ENCODE measurements around the gene FBXO48. TPM values are rescaled to one million over a fixed set of nuclear protein-coding genes. Genes with fewer than 3 reads are reported as not detected.
A peak's percentile ranks its signal among the peaks of the same experiment; 100 is the strongest.

Gene FBXO48
- total RNA-seq, 1 donor from 2014 or later = 0.81 TPM

GRCh38 chr2:68420254-68420910 is 46.7 kb downstream of the FBXO48 start:
- H3K27ac Mint-ChIP-seq (ENCODE audit: unreplicated experiment) = peak overlapping the region; percentile 67
- H3K4me1 Mint-ChIP-seq (ENCODE audit: low read depth, unreplicated experiment) = no peaks in the 10 kb centered on the region
- no peak for DNase-seq
- H3K36me3 Mint-ChIP-seq (ENCODE audit: unreplicated experiment) = no peaks in the 10 kb centered on the region
- H3K9me3 Mint-ChIP-seq (ENCODE audit: unreplicated experiment) = peaks cover 2% of the 10 kb centered on the region
- H3K4me3 Mint-ChIP-seq (ENCODE audit: unreplicated experiment) = no peak overlapping the region
- no peaks in the 10 kb centered on the region for H3K27me3 Mint-ChIP-seq (ENCODE audit: unreplicated experiment)
- no peak for TF ChIP-seq CTCF (IDR thresholded peaks at IDR 0.05; ENCODE audit: partially characterized antibody, unreplicated experiment)

GRCh38 chr2:68418855-68419254 is 48.2 kb downstream of the FBXO48 start:
- TF ChIP-seq CTCF (IDR thresholded peaks at IDR 0.05; ENCODE audit: partially characterized antibody, unreplicated experiment) = no peak
- no peaks in the 10 kb centered on the region for H3K4me1 Mint-ChIP-seq (ENCODE audit: low read depth, unreplicated experiment)
- H3K9me3 Mint-ChIP-seq (ENCODE audit: unreplicated experiment) = peaks cover 2% of the 10 kb centered on the region
- H3K27me3 Mint-ChIP-seq (ENCODE audit: unreplicated experiment) = no peaks in the 10 kb centered on the region
- no peak overlapping the region for H3K4me3 Mint-ChIP-seq (ENCODE audit: unreplicated experiment)
- no peaks in the 10 kb centered on the region for H3K36me3 Mint-ChIP-seq (ENCODE audit: unreplicated experiment)
- DNase-seq = no peak
- no peak overlapping the region for H3K27ac Mint-ChIP-seq (ENCODE audit: unreplicated experiment)

GRCh38 chr2:68418419-68418818 is 48.7 kb downstream of the FBXO48 start:
- DNase-seq = no peak
- no peaks in the 10 kb centered on the region for H3K36me3 Mint-ChIP-seq (ENCODE audit: unreplicated experiment)
- TF ChIP-seq CTCF (IDR thresholded peaks at IDR 0.05; ENCODE audit: partially characterized antibody, unreplicated experiment) = no peak
- peaks cover 1% of the 10 kb centered on the region for H3K27me3 Mint-ChIP-seq (ENCODE audit: unreplicated experiment)
- H3K27ac Mint-ChIP-seq (ENCODE audit: unreplicated experiment) = no peak overlapping the region
- H3K9me3 Mint-ChIP-seq (ENCODE audit: unreplicated experiment) = peaks cover 2% of the 10 kb centered on the region
- H3K4me3 Mint-ChIP-seq (ENCODE audit: unreplicated experiment) = no peak overlapping the region
- no peaks in the 10 kb centered on the region for H3K4me1 Mint-ChIP-seq (ENCODE audit: low read depth, unreplicated experiment)

GRCh38 chr2:68417926-68418325 is 49.2 kb downstream of the FBXO48 start:
- TF ChIP-seq CTCF (IDR thresholded peaks at IDR 0.05; ENCODE audit: partially characterized antibody, unreplicated experiment) = no peak
- Mint-ChIP-seq H3K4me1 (ENCODE audit: low read depth, unreplicated experiment) (no peaks in the 10 kb centered on the region), H3K27ac (ENCODE audit: unreplicated experiment) (no peak overlapping the region), H3K27me3 (ENCODE audit: unreplicated experiment) (peaks cover 1% of the 10 kb centered on the region), H3K36me3 (ENCODE audit: unreplicated experiment) (no peaks in the 10 kb centered on the region), H3K9me3 (ENCODE audit: unreplicated experiment) (peaks cover 2% of the 10 kb centered on the region), H3K4me3 (ENCODE audit: unreplicated experiment) (no peak overlapping the region)
- DNase-seq = no peak

GRCh38 chr2:68416081-68416675 is 50.9 kb downstream of the FBXO48 start:
- no peak for TF ChIP-seq CTCF (IDR thresholded peaks at IDR 0.05; ENCODE audit: partially characterized antibody, unreplicated experiment)
- Mint-ChIP-seq H3K4me1 (ENCODE audit: low read depth, unreplicated experiment) (no peaks in the 10 kb centered on the region), H3K36me3 (ENCODE audit: unreplicated experiment) (no peaks in the 10 kb centered on the region), H3K27me3 (ENCODE audit: unreplicated experiment) (peaks cover 1% of the 10 kb centered on the region), H3K4me3 (ENCODE audit: unreplicated experiment) (no peak overlapping the region), H3K9me3 (ENCODE audit: unreplicated experiment) (peaks cover 2% of the 10 kb centered on the region), H3K27ac (ENCODE audit: unreplicated experiment) (no peak overlapping the region)
- no peak for DNase-seq

All from glutamatergic neuron (in vitro differentiated cells).